ENCODE measurements around the gene TBRG1. TPM values are rescaled to one million over a fixed set of nuclear protein-coding genes. Genes with fewer than 3 reads are reported as not detected.

Gene TBRG1
- polyA plus RNA-seq, 4 donors: 26.1 to 31.5 (median 27.5) TPM

DNA sequence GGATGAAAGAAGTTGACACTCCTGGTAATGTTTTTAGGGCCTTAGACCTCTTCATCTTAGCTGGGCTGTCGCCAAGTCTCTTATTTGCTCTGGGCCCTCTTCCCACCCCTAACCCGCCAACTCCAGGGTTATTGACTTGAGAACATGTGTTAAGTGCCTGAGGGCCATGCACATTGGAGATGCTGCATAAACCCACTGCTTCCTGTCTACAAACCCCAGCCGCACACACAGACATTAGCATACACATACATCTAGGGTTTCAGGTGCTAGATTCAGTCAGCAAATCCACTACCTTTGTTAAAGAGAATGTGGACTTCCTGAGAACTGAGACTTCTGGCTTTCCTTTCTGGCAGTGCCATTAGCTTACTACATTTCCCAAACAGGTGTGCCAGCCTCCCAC is 10.6 kb upstream of the TBRG1 start:
- DNase-seq (ENCODE audit: low read depth in 4 of 4, low spot score in 3 of 4): no peak

- DNase-seq (ENCODE audit: low read depth in 4 of 4, low spot score in 3 of 4): peak in 1 of 4 donors; percentile 12
These were observed 10.0 kb upstream of the TBRG1 start for GRCh38 chr11:124612567-124613246.

- no peak for DNase-seq (ENCODE audit: low read depth in 4 of 4, low spot score in 3 of 4)
These were observed 3.8 kb upstream of the TBRG1 start for GRCh38 chr11:124618863-124619262.

DNA sequence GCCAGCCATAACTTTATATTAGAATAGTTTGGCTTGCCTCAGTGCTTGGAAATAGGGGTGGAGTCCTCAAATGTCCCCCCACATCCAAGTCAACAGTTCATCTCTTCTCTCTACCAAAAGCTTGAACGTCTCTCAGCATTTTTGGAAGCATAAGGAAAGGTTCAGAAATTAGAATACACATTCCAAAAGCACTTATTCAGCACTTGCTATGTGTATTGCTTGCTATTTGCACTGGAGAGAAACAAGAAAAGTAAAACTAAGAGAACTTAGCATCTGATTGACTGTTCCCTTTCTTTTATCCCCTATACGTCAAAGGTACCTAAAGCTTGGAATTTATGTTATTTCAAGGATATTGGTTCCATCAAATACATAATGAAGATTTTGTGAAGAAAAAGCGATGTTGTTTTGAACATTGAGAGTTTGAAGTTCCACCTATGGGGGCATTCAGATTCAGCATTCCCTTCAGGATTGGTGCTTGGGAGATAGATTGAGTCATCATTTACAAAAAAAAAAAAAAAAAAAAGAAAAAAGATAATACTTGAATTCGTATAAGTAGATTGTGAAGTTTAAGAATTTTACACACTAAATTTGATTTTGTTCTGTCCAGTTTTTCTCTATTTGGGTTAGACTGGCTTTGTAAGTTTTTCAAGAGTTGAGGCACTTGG is 1.3 kb downstream of the TBRG1 start:
- DNase-seq (ENCODE audit: low read depth in 4 of 4, low spot score in 3 of 4): no peak

GRCh38 chr11:124625504-124626168 is 3.0 kb downstream of the TBRG1 start:
- DNase-seq (ENCODE audit: low read depth in 4 of 4, low spot score in 3 of 4): no peak

DNA sequence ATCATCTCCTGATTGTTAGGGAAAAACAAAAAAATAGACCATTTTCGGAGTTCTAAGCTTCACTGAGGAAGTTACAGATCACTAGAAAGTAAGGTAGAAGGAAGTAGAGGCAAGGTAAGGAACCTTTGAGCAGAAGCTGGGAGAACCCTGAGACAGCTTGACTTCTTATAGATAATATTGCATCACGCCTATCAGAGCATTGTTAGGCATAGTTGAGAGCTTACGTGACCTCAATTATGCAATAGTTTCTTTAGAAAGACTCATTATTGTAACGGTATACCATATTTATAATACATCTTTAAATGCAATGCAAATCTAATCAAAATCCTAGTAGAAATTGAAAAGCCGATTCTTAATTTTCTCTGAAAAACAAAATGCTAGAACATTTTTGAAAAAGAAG is 4.9 kb downstream of the TBRG1 start:
- DNase-seq (ENCODE audit: low read depth in 4 of 4, low spot score in 3 of 4): no peak

DNA sequence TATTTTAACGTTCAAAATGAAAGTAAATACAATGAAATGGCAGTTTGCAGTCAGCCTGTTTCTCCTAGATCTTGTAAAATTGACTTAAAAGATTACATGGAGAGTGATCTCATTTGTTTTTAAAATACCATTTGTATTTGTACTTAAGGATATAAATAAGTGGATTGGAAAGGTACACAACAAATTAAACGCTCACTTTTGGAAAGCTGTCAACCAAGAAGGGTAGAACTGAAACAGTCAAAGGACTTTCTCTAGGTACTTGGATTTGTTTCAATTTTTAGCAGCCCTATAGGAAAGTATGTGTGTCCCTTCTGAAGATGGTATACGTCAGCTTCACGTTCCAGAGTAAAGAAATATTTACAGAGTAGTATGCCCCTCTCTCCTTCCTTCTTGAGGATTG is 7.3 kb downstream of the TBRG1 start:
- DNase-seq (ENCODE audit: low read depth in 4 of 4, low spot score in 3 of 4): no peak

DNA sequence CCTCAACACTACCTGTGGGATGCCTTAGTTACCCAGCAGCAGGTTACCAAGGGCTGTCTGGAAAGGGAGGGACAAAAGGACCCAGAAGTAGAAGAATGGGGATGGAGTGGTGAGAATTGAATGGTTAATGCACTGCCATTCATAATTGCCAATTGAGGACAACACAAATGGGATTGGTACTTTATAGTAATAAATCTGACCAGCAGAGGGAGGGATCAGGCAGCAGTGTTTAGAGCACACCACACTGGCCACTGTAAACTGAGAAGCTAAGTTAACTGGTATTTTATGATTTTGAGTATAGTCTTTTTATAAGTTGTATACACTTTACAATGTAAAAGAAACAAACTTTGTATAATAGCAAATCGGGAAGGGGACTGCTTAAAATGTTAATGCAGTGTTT is 10.7 kb downstream of the TBRG1 start:
- DNase-seq (ENCODE audit: low read depth in 4 of 4, low spot score in 3 of 4): no peak

DNA sequence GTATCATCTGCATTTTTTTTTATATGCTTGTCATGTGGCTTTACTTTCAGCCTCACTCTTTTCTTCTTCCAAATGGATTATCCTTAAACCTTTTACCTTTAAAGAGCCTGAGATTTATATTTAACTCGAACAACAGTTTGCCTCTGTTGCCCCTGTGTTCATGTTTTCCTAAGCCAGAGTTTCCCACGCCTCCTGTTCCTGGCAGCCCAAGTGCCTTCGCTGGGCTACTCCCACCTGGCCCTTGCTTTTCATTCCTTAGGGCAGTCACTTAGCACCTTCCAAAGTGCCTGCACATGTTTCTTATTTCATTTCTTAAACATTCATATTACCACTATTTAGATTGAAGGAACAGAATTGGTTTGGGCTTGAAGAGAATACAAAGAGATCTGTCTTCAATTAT is 13.3 kb downstream of the TBRG1 start:
- DNase-seq (ENCODE audit: low read depth in 4 of 4, low spot score in 3 of 4): peak in 1 of 4 donors; percentile 27

DNA sequence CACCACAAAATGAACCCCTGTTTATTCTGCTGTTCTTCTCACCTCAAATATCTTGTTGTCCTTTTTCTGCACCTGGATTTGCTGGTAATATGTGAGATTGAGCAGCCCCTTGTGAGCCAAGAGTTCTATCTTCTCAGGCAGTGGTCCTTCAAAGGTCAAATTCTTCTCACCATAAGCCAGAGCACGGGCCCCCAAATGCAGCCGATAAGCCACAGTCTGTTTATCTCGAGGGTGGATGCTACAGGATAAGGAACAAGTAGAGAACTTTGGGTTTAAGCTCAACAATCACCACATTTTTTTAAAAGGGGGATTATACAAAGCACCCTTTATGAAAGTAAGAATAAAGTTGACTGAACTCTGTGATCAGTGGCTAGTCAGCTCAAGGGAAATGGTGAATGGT is 15.8 kb downstream of the TBRG1 start:
- no peak for DNase-seq (ENCODE audit: low read depth in 4 of 4, low spot score in 3 of 4)

DNA sequence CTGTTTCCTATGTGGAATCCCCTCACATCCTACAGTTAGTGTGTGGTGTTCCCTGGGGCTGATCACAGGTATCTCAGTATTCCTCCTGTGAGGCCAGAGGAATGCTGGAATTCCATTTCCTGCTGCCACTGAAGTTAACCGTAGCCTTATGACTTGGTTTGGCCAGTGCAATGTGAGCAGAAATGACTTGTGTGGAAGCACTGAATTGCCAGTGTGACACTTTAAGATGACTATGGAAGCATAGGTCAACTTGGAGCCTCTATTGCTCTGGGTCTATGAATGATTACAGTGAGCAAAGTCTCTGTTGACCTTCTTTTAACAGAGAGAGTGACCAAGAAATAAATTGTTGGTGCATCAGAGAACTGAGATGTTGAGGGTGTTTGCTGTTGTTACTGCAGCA is 16.5 kb downstream of the TBRG1 start:
- no peak for DNase-seq (ENCODE audit: low read depth in 4 of 4, low spot score in 3 of 4)

DNA sequence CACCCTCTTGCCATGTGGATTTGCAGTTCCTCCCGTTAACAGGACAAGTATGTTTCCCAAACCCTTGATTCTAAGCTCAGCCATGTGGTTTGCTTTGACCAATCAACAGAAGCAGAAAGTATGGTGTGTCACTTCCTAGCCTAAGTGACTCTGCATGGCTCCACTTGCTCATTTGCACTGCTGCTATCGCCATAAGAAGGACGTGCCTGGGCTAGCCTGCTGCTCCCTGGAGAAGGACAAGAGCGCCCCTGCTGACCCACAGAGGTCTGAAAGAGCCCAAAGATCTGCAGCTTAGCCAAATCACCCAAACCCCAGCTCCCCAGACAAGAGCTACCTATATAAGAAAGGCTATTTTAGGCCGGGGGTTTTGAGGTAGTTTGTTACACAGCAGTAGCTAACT is 18.0 kb downstream of the TBRG1 start:
- no peak for DNase-seq (ENCODE audit: low read depth in 4 of 4, low spot score in 3 of 4)

- DNase-seq (ENCODE audit: low read depth in 4 of 4, low spot score in 3 of 4): no peak
These were observed 20.0 kb downstream of the TBRG1 start for GRCh38 chr11:124642628-124643027.

GRCh38 chr11:124643042-124643604 is 20.5 kb downstream of the TBRG1 start:
- DNase-seq (ENCODE audit: low read depth in 4 of 4, low spot score in 3 of 4): no peak

DNA sequence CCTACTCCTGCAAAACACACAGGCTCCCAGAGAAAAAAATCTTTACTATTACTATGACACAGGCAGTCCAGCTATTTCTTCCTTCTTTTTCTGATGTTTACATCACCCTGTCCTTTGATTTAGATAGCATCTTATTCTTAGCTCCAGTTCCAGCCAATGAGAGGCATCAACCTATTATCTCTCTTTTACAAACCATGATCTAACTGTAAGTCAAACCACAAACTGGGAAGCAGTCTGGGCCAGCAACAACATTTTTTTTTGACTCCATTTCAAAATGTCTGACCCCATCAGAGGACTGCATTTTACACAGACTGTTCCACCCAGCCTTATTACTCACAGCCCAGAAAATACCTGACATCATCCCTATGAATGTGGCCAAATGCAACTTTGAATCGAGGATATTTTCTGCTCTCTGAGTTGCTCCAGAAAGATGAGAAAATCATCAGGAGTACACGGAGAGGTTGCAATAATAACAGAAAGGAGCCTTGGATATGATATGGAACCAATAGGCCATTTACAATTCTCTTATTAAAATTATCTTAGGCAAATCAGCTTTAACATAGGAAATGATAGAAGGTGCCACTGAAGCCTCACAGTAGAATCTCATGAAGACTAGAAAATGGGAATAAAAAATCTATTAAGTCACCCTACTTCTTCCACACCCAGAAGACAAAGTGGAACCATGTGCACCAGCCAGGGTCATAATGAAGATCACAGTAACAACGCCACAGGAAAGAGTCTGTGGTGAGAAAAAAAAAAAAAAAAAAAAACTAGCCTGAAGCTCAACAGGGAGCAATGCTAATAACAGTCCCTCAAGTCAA is 21.2 kb downstream of the TBRG1 start:
- no peak for DNase-seq (ENCODE audit: low read depth in 4 of 4, low spot score in 3 of 4)

DNA sequence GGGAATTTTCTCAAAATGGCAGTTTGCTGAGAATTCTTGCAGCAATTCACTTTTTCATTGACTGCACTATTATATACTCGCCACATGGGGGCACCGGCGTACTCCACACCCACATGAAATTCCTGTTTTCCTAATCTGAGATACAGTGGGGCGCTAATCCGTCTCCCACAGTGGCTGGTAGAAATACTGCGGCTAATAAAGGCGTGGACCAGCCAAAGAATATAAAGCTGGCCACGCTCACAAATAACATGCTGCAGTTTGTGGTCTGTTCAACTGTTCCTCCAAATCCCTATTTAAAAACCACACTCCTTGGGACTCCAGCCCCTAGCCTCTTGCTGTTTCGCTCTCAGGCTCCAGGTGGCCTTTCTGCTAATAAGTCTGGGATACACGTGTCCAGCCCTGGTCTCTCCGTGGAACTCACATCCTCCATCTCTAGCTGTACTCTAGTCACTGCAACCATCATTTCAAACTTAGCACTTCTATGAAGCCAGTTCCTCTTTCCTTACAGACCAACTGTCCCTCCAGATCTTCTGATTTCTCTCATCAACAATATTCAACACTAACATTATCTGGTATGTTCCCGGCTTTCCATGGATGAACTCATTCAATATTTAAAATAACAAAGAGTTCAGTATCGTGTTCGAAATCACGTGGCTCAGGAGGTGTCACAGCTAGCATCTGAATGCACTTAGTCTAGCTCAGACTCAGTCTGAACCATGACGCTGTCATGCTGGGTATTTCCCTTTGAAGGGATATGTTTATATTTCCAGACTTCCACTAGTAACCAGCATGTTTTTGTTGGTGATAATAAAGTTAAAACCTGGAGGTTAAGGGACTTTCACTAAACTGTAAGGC is 22.0 kb downstream of the TBRG1 start:
- DNase-seq (ENCODE audit: low read depth in 4 of 4, low spot score in 3 of 4): peak in 3 of 4 donors; percentile 31 to 52 (median 41)

DNA sequence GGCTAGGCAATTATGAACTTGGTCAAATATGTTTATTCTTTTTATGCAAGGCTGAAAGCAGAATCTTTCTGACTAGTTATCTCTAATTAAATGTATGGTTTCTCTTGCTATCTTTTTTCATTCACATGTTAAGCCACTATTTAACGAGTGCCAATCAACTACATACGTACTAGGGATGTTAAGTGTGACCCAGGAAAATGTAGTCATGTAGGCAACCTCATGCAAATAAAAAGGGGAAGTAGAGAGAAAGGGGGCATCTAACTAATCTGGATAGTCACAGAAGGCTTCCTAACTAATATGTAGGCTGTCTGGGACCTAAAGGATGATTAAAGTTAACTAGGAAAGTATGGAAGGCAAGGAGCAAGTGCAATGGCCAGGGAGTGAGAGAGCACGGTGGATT is 23.5 kb downstream of the TBRG1 start:
- DNase-seq (ENCODE audit: low read depth in 4 of 4, low spot score in 3 of 4): no peak

- no peak for DNase-seq (ENCODE audit: low read depth in 4 of 4, low spot score in 3 of 4)
These were observed 25.9 kb downstream of the TBRG1 start for GRCh38 chr11:124648610-124649009.

DNA sequence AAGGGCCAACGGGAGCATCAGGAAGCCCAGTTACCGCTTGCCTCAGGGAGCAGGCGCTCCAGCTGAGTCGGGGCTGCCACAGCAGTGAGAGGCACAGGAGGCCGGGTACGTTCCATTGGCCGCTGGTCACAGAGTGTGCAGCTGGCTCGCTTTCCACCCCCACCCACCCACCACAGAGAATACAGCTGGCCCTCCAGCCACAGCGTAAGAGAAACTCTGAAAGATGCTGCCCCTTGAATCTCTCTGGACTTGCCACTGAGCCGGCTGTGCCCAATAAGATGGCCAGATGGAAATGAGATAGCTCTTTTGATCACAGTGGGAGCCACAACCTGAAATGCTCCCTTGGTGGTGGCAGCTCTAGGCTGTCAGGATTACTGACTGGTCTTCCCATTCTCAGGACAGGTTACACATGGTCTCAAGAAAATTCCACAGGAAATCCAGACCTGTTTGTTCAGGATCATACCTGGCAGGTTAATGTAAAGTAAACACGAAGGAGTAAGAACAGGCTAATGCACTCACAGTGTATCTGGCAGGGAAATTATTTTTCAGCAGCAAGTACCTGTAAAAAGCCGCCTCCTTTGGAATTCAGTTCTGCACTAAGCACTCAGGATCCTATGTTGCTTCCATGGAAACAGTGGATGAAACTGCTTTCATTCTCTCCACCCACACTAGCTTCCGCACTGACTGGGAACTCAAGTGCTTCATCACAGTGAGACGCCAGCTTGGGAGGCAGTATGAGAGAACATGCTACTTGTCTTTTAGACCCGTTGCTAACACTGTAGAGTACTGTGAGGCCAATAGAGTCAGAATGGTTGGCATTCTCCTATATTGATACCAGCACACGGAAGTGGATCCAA is 34.3 kb downstream of the TBRG1 start:
- no peak for DNase-seq (ENCODE audit: low read depth in 4 of 4, low spot score in 3 of 4)

Data from right renal pelvis (tissue), 4 donors.